Loucy (cell line): Measurements from ENCODE around the gene TRMT5.

ENCODE experiments used
- H2AFZ ChIP-seq: fragments of 200-600 bp; sonication (generic); 2 replicates; pipeline ENCODE4 v1.6.0; 2016; ENCODE audit warnings: antibody characterized with exemption, mild to moderate bottlenecking, low read length, moderate library complexity
- H3F3A ChIP-seq: fragments of 200-600 bp; 2 replicates; pipeline ENCODE4 v1.6.0; 2016; ENCODE audit warnings: antibody characterized with exemption, low read depth, mild to moderate bottlenecking
- H3K27me3 ChIP-seq: fragments of 200-600 bp; sonication (generic); 2 replicates; pipeline ENCODE4 v1.6.1; 2014; ENCODE audit warnings: low read length, mild to moderate bottlenecking; ENCODE audit not compliant: insufficient read depth, poor library complexity, severe bottlenecking
- H3K36me3 ChIP-seq: fragments of 200-600 bp; sonication (generic); 2 replicates; pipeline ENCODE4 v1.6.1; 2016; ENCODE audit warnings: low read length; ENCODE audit not compliant: insufficient read depth
- H3K4me1 ChIP-seq: fragments of 200-600 bp; sonication (generic); 2 replicates; pipeline ENCODE4 v1.5.1; 2014; ENCODE audit warnings: low read length, mild to moderate bottlenecking; ENCODE audit not compliant: insufficient read depth, poor library complexity, severe bottlenecking
- H3K4me2 ChIP-seq: fragments of 200-600 bp; sonication (generic); 2 replicates; pipeline ENCODE4 v1.6.0; 2014; ENCODE audit warnings: antibody characterized with exemption, low read length, low read depth, mild to moderate bottlenecking; ENCODE audit not compliant: poor library complexity, severe bottlenecking
- H3K4me3 ChIP-seq: fragments of 200-600 bp; sonication (generic); 2 replicates; pipeline ENCODE4 v1.5.1; 2014; ENCODE audit warnings: low read length, mild to moderate bottlenecking, mixed read lengths; ENCODE audit not compliant: poor library complexity, severe bottlenecking
- H3K79me2 ChIP-seq: fragments of 200-600 bp; sonication (generic); 2 replicates; pipeline ENCODE4 v1.6.1; 2014; ENCODE audit warnings: low read length; ENCODE audit not compliant: insufficient read depth
- H3K9ac ChIP-seq: fragments of 200-600 bp; sonication (generic); 2 replicates; pipeline ENCODE4 v1.6.0; 2014; ENCODE audit warnings: mild to moderate bottlenecking, low read depth, low read length, moderate library complexity; ENCODE audit not compliant: poor library complexity, severe bottlenecking
- H3K9me2 ChIP-seq: fragments of 200-600 bp; sonication (generic); replicated peaks from 2 replicates; pipeline ENCODE4 v1.6.1; 2016; ENCODE audit warnings: low read depth, low read length, mixed read lengths
- H3K9me3 ChIP-seq: fragments of 200-600 bp; sonication (generic); 2 replicates; pipeline ENCODE4 v1.6.1; 2014; ENCODE audit warnings: mild to moderate bottlenecking, antibody characterized with exemption, low read length, low read depth; ENCODE audit not compliant: insufficient read depth
- H4K20me1 ChIP-seq: fragments of 200-600 bp; sonication (generic); 2 replicates; pipeline ENCODE4 v1.6.0; 2014; ENCODE audit warnings: antibody characterized with exemption, low read length, mild to moderate bottlenecking; ENCODE audit not compliant: insufficient read depth, poor library complexity, severe bottlenecking
- EZH2phosphoT487 ChIP-seq: fragments of 200-600 bp; IDR thresholded peaks from 2 replicates; pipeline ENCODE4 v1.6.1; 2018; ENCODE audit warnings: antibody characterized with exemption, mild to moderate bottlenecking, moderate library complexity, borderline replicate concordance
- TF ChIP-seq, protein P1 (sequence below): fragments of 200-600 bp; sonication (generic); conservative IDR thresholded peaks from 2 replicates; pipeline ENCODE4 v1.5.1; 2014; ENCODE audit warnings: mild to moderate bottlenecking, antibody characterized with exemption, low read length

The TRMT5 gene

DNA sequence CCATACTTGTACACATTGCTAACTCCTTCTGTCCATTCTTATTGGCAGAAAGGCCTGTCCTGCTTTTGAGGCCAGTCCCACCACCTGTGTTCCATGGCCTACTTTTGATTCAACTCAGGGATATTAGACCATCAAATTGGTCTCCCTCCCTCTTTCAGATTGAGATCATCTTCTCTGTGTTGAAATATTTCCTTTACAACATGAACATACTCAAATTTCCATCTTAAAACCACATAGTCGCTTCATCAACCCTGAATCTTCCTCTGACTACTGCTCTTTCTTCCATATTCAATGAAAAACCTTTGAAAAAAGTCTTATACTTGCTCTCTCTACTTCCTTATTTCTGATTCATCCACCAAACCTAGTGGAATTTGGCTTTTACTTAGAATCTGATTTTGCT is 34.9 kb downstream of the TRMT5 start:
- no peaks in the 10 kb centered on the region for H3K9me3 ChIP-seq
- peaks cover 7% of the 10 kb centered on the region; the same call in 1 of the 2 replicates for H3K36me3 ChIP-seq
- H2AFZ ChIP-seq = no peak overlapping the region
- no peak for TF ChIP-seq EZH2phosphoT487
- TF ChIP-seq, protein P1, sequence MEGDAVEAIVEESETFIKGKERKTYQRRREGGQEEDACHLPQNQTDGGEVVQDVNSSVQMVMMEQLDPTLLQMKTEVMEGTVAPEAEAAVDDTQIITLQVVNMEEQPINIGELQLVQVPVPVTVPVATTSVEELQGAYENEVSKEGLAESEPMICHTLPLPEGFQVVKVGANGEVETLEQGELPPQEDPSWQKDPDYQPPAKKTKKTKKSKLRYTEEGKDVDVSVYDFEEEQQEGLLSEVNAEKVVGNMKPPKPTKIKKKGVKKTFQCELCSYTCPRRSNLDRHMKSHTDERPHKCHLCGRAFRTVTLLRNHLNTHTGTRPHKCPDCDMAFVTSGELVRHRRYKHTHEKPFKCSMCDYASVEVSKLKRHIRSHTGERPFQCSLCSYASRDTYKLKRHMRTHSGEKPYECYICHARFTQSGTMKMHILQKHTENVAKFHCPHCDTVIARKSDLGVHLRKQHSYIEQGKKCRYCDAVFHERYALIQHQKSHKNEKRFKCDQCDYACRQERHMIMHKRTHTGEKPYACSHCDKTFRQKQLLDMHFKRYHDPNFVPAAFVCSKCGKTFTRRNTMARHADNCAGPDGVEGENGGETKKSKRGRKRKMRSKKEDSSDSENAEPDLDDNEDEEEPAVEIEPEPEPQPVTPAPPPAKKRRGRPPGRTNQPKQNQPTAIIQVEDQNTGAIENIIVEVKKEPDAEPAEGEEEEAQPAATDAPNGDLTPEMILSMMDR = no peak
- H3K4me3 ChIP-seq = no peak overlapping the region
- H3K4me1 ChIP-seq = peaks cover 4% of the 10 kb centered on the region
- H3K79me2 ChIP-seq = no peaks in the 10 kb centered on the region; the same call in 1 of the 2 replicates
- no peaks in the 10 kb centered on the region for H4K20me1 ChIP-seq
- no peaks in the 10 kb centered on the region for H3K27me3 ChIP-seq
- no peaks in the 10 kb centered on the region for H3F3A ChIP-seq
- H3K9me2 ChIP-seq = no peaks in the 10 kb centered on the region
- H3K4me2 ChIP-seq = no peak overlapping the region
- H3K9ac ChIP-seq = no peak overlapping the region

DNA sequence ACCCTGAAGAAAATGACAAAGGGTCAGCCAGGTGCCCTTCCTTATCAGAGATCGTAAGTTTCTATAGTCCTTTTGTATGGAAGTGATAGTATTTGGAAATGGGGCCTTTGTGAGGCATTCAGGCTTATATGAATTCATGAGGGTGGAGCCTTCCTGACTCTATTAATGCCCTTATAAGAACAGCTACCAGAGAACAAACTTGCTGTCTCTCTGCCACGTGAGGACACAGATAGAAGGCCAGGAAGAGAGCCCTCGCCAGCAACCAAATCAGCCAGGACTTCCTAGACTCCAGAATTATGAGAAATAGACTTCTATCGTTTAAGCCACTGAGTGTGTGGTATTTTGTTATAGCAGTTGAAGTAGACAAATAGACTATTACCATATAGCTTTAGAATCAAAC is 36.7 kb downstream of the TRMT5 start:
- Histone ChIP-seq H3K79me2 (no peaks in the 10 kb centered on the region; the same call in 1 of the 2 replicates), H3K9ac (no peak overlapping the region), H2AFZ (no peak overlapping the region), H4K20me1 (no peaks in the 10 kb centered on the region), H3K4me1 (peaks cover 4% of the 10 kb centered on the region), H3K9me2 (no peaks in the 10 kb centered on the region), H3K36me3 (peaks cover 7% of the 10 kb centered on the region; the same call in 1 of the 2 replicates), H3F3A (no peaks in the 10 kb centered on the region), H3K4me3 (no peak overlapping the region), H3K9me3 (no peaks in the 10 kb centered on the region), H3K27me3 (no peaks in the 10 kb centered on the region), H3K4me2 (no peak overlapping the region)
- TF ChIP-seq EZH2phosphoT487 = no peak
- TF ChIP-seq, protein P1 = no peak

DNA sequence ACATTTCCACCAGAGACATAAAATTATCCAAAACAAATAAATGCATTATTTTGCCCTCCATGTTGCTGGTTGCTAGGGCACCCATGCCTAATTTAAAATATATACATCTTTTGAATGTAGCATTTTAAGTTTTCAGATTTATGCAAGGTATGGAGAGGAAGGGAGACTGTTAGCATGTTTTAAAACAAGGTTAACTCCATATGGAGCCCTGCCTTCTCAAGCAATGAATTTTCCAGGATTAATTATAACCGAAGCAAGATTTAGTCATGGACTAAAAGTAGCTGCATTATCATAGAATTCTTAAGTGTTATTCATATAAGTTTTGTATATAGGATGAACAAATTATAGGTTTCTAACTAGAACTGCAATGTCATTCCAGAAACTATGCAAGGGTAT is 37.2 kb downstream of the TRMT5 start:
- Histone ChIP-seq H3K79me2 (no peaks in the 10 kb centered on the region; the same call in 1 of the 2 replicates), H3K9me2 (no peaks in the 10 kb centered on the region), H3F3A (no peaks in the 10 kb centered on the region), H3K27me3 (no peaks in the 10 kb centered on the region), H4K20me1 (no peaks in the 10 kb centered on the region), H3K9me3 (no peaks in the 10 kb centered on the region), H3K4me2 (no peak overlapping the region), H3K4me1 (peaks cover 4% of the 10 kb centered on the region), H2AFZ (no peak overlapping the region), H3K36me3 (peaks cover 7% of the 10 kb centered on the region; the same call in 1 of the 2 replicates), H3K4me3 (no peak overlapping the region), H3K9ac (no peak overlapping the region)
- no peak for TF ChIP-seq EZH2phosphoT487
- TF ChIP-seq, protein P1 = no peak
